ENCODE measurements around the gene CTIF. TPM values are rescaled to one million over a fixed set of nuclear protein-coding genes. Genes with fewer than 3 reads are reported as not detected.
A peak's percentile ranks its signal among the peaks of the same experiment; 100 is the strongest.

The CTIF gene
- total and polyA plus RNA-seq, 12 donors: 44.5 to 74.1 (median 58.9) TPM

- Histone ChIP-seq H3K36me3 (no peaks in the 10 kb centered on the region), H3K9me3 (no peaks in the 10 kb centered on the region), H3K4me1 (peaks cover 8 to 55% (median 47%) of the 10 kb centered on the region in 9 donors), H3K27ac (no peak overlapping the region), H3K27me3 (no peaks in the 10 kb centered on the region), H3K4me3 (no peak overlapping the region)
- DNase-seq: no peak
- peak in 2 of 9 donors; percentile 17 to 20 for TF ChIP-seq CTCF (IDR thresholded peaks at IDR 0.05)
- no peak for ATAC-seq
- intact Hi-C loops (cut with DNase I): loop anchor here in 1 of 10 donors (5.0 kb wide), 1 partner anchor 63 kb away; no protein-coding TSS in a partner anchor
- 77% methylated on average over 3 of the region's 3 CpGs for WGBS, 2 donors
Observed at GRCh38 chr18:48605408-48605845, 66.6 kb downstream of the CTIF start.

GRCh38 chr18:48607056-48607984 is 68.5 kb downstream of the CTIF start:
- ATAC-seq (peak in 7 of 8 donors; percentile 39 to 76 (median 72)), DNase-seq (peak in 1 of 2 donors; percentile 58)
- intact Hi-C loops (cut with DNase I): loop anchor here in 1 of 10 donors (5.0 kb wide), 1 partner anchor 65 kb away; no protein-coding TSS in a partner anchor
- WGBS, 2 donors: 42 to 51% methylated on average over 8 of the region's 8 CpGs
- Histone ChIP-seq H3K4me1 (peaks cover 11 to 59% (median 55%) of the 10 kb centered on the region in 9 donors), H3K27ac (peak overlapping the region in 3 of 10 donors; percentile 27 to 50 (median 44)), H3K27me3 (no peaks in the 10 kb centered on the region), H3K4me3 (no peak overlapping the region), H3K9me3 (no peaks in the 10 kb centered on the region), H3K36me3 (no peaks in the 10 kb centered on the region)
- TF ChIP-seq CTCF (IDR thresholded peaks at IDR 0.05): no peak

GRCh38 chr18:48608581-48608980 is 69.8 kb downstream of the CTIF start:
- H3K9me3 ChIP-seq: no peaks in the 10 kb centered on the region
- H3K4me3 ChIP-seq: no peak overlapping the region
- no peak overlapping the region for H3K27ac ChIP-seq
- 62 to 75% methylated on average over 5 of the region's 5 CpGs for WGBS, 2 donors
- H3K27me3 ChIP-seq: no peaks in the 10 kb centered on the region
- DNase-seq (no peak), ATAC-seq (peak in 2 of 8 donors; percentile 23 to 53)
- TF ChIP-seq CTCF (IDR thresholded peaks at IDR 0.05): no peak
- H3K36me3 ChIP-seq: no peaks in the 10 kb centered on the region
- intact Hi-C loops (cut with DNase I): loop anchor here in 1 of 10 donors (5.0 kb wide), 1 partner anchor 66 kb away; no protein-coding TSS in a partner anchor
- H3K4me1 ChIP-seq: peaks cover 11 to 72% (median 64%) of the 10 kb centered on the region in 9 donors

GRCh38 chr18:48609114-48609513 is 70.3 kb downstream of the CTIF start:
- Histone ChIP-seq H3K27me3 (no peaks in the 10 kb centered on the region), H3K27ac (no peak overlapping the region), H3K4me1 (peaks cover 11 to 77% (median 66%) of the 10 kb centered on the region in 9 donors), H3K4me3 (no peak overlapping the region), H3K9me3 (no peaks in the 10 kb centered on the region), H3K36me3 (no peaks in the 10 kb centered on the region)
- intact Hi-C loops (cut with DNase I): loop anchor here in 1 of 10 donors (5.0 kb wide), 1 partner anchor 67 kb away; no protein-coding TSS in a partner anchor
- WGBS, 2 donors: 94 to 97% methylated on average over 3 of the region's 3 CpGs
- DNase-seq: no peak
- TF ChIP-seq CTCF (IDR thresholded peaks at IDR 0.05): no peak
- ATAC-seq: no peak

Data from heart right ventricle (tissue), 16 donors.